Measurements from ENCODE around the gene CES4A.
"Not testable (repeated sequence)": the region's sequence is repeated elsewhere in the genome, so short reads cannot be mapped to it uniquely, and the experiment has no call there.

DNA sequence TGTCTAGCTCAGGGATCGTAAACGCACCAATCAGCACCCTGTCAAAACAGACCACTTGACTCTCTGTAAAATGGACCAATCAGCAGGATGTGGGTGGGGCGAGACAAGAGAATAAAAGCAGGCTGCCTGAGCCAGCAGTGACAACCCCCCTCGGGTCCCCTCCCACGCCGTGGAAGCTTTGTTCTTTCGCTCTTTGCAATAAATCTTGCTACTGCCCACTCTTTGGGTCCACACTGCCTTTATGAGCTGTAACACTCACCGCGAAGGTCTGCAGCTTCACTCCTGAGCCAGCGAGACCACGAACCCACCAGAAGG is 13.5 kb upstream of the CES4A start:
- not testable (repeated sequence) for TF ChIP-seq POLR2AphosphoS5 (IDR thresholded peaks at IDR 0.05; ENCODE audit: low read depth, low read length); POLR2A (IDR thresholded peaks at IDR 0.05; ENCODE audit: low read depth, low read length); TAF1 (IDR thresholded peaks at IDR 0.05; ENCODE audit: borderline replicate concordance, low read depth, low read length)

All from GM12892 (cell line).